Psoas muscle (tissue), 8 donors: ENCODE measurements around the gene SMURF1. TPM values are rescaled to one million over a fixed set of nuclear protein-coding genes. Genes with fewer than 3 reads are reported as not detected.

Source experiments
- ATAC-seq, 4 donors: fragments of 200-7000 bp; cut with Tn5 transposase; one replicate each; pipeline ENCODE4 v1.9.1; 2020; ENCODE audit warnings: moderate library complexity in 3 of 4, mild to moderate bottlenecking in 2 of 4
- DNase-seq, 2 donors: peaks; one replicate each; pipeline ENCODE4 v3.0.0-alpha.2; 2020
- H3K27ac ChIP-seq: fragments of 200-600 bp; one replicate; pipeline ENCODE4 v1.8.0; 2022
- H3K27me3 ChIP-seq, 3 donors: fragments of 200-600 bp in 1 of 3; one replicate each; pipeline versions ENCODE4 v1.6.1 to v1.8.0; 2013 to 2022; ENCODE audit warnings: low read length in 2 of 3, mild to moderate bottlenecking in 2 of 3, moderate library complexity in 1 of 3; ENCODE audit not compliant: insufficient read depth in 3 of 3
- H3K36me3 ChIP-seq, 2 donors: fragments of 200-600 bp in 1 of 2; one replicate each; pipeline versions ENCODE4 v1.6.1 to v1.8.0; 2013 to 2022; ENCODE audit warnings: low read depth in 1 of 2, mild to moderate bottlenecking in 1 of 2, moderate library complexity in 1 of 2; ENCODE audit not compliant: insufficient read depth in 1 of 2
- H3K4me1 ChIP-seq: fragments of 200-600 bp; one replicate; pipeline ENCODE4 v1.8.0; 2022
- H3K4me3 ChIP-seq: fragments of 200-600 bp; one replicate; pipeline ENCODE4 v1.8.0; 2022; ENCODE audit warnings: mild to moderate bottlenecking
- H3K9me3 ChIP-seq: fragments of 200-600 bp; one replicate; pipeline ENCODE4 v1.8.0; 2022
- WGBS, 3 donors: extraction: QIAGEN DNeasy Blood & Tissue Kit; methylation state at CpG; one replicate each; pipeline versions ENCODE4 v1.1.6 to v1.1.7; 2013; 5-methylcytosine and 5-hydroxymethylcytosine counted together
- intact Hi-C, 2 donors: fragments of 100-400 bp; cut with DNase I; formaldehyde crosslinking; loops; one replicate each; pipeline versions ENCODE4 v1.11.0 to v1.14.2; 2022
- polyA plus RNA-seq, 3 donors: library from polyadenylated mRNA; stranded (reverse); fragments of 200-250 nt; gene quantifications; one replicate each; pipeline ENCODE4 v1.2.3, GENCODE V29; 2013
- total RNA-seq, 4 donors: library from RNA; stranded (reverse); fragmentation: NEBNext Ultra II Directional in 2 of 4; extraction: Animal tissue kit (Norgen Biotek cat#: 25700) in 2 of 4; gene quantifications; one replicate each; pipeline versions ENCODE4 v1.2.1 to v1.2.4, GENCODE V29; 2021 to 2023
- TF ChIP-seq, protein P1 (sequence below): fragments of 200-600 bp; IDR thresholded peaks from one replicate; pipeline ENCODE4 v1.8.0; 2022; ENCODE audit warnings: antibody characterized with exemption
- donor health status: healthy with polysubstance abuse.
- donor health status: DM: no; HTN: no; CAD: no; lungs with moderate emphysema.
- donor health status: Bipolar disorder and iron deficiency.
- donor health status: healthy.
- donor health status: DM: yes; HTN: yes; CAD: no.
- donor health status: DM: no; HTN: no; CAD: no.
- donor health status: DM: no; HTN: no; CAD: no.
- donor health status: DM: yes; HTN: yes; CAD: no.

Gene SMURF1
- total and polyA plus RNA-seq, 7 donors: 5.8 to 16.9 (median 10.2) TPM

DNA sequence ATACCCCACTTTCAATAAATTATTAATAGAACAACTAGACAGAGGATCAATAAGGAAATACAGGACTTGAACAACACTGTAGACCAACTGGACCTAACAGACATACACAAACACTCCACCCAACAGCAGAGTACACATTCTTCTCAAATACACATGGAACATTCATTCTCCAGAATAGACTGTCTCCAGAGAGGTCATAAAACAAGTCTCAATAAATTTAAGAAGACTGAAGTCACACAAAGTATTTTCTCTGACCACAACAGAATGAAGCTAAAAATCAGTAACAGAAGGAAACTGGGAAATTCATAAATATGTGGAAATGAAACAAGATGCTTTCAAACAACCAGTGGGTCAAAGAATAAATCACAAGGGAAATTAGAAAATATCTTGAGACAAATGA lies 119.8 kb downstream of the SMURF1 start:
- TF ChIP-seq, protein P1, sequence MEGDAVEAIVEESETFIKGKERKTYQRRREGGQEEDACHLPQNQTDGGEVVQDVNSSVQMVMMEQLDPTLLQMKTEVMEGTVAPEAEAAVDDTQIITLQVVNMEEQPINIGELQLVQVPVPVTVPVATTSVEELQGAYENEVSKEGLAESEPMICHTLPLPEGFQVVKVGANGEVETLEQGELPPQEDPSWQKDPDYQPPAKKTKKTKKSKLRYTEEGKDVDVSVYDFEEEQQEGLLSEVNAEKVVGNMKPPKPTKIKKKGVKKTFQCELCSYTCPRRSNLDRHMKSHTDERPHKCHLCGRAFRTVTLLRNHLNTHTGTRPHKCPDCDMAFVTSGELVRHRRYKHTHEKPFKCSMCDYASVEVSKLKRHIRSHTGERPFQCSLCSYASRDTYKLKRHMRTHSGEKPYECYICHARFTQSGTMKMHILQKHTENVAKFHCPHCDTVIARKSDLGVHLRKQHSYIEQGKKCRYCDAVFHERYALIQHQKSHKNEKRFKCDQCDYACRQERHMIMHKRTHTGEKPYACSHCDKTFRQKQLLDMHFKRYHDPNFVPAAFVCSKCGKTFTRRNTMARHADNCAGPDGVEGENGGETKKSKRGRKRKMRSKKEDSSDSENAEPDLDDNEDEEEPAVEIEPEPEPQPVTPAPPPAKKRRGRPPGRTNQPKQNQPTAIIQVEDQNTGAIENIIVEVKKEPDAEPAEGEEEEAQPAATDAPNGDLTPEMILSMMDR: no peak

DNA sequence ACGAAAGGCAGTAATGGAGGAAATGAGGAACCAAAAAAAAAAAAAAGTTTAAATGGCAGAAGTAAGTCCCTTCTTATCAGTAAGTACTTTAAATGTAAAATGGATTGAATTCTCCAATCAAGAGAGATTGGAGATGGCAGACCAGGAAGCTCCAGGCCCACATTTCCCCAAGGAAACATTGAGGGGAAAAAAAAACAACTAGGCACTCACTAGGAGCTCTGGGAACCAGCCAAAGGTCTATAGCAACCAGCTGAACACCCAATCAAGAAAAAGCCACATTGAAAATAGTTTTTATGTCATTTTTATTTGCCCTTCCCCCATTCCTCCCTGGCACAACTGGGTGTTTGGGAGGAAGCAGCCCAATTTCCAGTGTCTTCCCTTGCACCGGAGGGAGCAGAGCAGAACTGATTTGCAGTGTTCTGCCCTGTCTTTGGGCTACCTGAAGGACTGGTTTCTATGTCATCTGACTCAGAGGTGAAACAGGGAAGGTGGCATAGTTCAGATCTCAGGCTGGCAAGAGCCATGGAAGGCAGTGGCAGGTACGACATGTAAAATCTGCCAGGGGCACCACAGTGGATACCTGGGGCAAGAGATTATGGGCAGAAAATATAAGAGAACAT lies 121.9 kb downstream of the SMURF1 start:
- Histone ChIP-seq H3K4me3 (no peak overlapping the region), H3K9me3 (no peaks in the 10 kb centered on the region), H3K27ac (no peak overlapping the region), H3K27me3 (no peaks in the 10 kb centered on the region), H3K36me3 (peaks cover 0 to 25% of the 10 kb centered on the region in 2 donors), H3K4me1 (no peaks in the 10 kb centered on the region)
- ATAC-seq (no peak), DNase-seq (no peak)
- intact Hi-C loops: no loop called here
- 84 to 88% (median 84%) methylated on average over 3 of the region's 3 CpGs for WGBS, 3 donors
- TF ChIP-seq, protein P1: no peak

More for the DNA sequence above, 119.8 kb downstream of the SMURF1 start:
- H3K4me1 ChIP-seq: no peaks in the 10 kb centered on the region
- peaks cover 0 to 35% of the 10 kb centered on the region in 2 donors for H3K36me3 ChIP-seq
- H3K4me3 ChIP-seq: no peak overlapping the region
- H3K27ac ChIP-seq: no peak overlapping the region
- H3K27me3 ChIP-seq: no peaks in the 10 kb centered on the region
- no peaks in the 10 kb centered on the region for H3K9me3 ChIP-seq
- intact Hi-C loops: no loop called here
- DNase-seq: no peak
- ATAC-seq: peak in 1 of 4 donors; percentile 45

DNA sequence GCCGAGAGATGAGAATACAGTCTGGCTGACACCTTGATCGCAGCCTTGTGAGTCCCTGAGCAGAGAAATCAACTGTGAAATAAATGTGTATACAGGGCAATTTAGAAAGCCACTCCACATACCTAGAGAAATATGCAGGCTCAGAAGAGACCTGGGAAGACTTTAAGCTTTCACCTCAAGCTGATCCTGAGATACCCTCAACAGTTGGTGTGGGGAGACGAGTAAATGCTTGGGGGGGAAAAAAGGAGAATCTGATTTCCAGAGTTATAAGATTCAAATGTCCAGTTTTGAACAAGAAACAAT lies 123.5 kb downstream of the SMURF1 start:
- intact Hi-C loops: no loop called here
- Histone ChIP-seq H3K9me3 (no peaks in the 10 kb centered on the region), H3K36me3 (peaks cover 0 to 38% of the 10 kb centered on the region in 2 donors), H3K4me3 (no peak overlapping the region), H3K27me3 (no peaks in the 10 kb centered on the region), H3K4me1 (no peaks in the 10 kb centered on the region), H3K27ac (no peak overlapping the region)
- TF ChIP-seq, protein P1: no peak
- 81 to 93% (median 92%) methylated on average over 3 of the region's 3 CpGs for WGBS, 3 donors
- DNase-seq (no peak), ATAC-seq (no peak)

DNA sequence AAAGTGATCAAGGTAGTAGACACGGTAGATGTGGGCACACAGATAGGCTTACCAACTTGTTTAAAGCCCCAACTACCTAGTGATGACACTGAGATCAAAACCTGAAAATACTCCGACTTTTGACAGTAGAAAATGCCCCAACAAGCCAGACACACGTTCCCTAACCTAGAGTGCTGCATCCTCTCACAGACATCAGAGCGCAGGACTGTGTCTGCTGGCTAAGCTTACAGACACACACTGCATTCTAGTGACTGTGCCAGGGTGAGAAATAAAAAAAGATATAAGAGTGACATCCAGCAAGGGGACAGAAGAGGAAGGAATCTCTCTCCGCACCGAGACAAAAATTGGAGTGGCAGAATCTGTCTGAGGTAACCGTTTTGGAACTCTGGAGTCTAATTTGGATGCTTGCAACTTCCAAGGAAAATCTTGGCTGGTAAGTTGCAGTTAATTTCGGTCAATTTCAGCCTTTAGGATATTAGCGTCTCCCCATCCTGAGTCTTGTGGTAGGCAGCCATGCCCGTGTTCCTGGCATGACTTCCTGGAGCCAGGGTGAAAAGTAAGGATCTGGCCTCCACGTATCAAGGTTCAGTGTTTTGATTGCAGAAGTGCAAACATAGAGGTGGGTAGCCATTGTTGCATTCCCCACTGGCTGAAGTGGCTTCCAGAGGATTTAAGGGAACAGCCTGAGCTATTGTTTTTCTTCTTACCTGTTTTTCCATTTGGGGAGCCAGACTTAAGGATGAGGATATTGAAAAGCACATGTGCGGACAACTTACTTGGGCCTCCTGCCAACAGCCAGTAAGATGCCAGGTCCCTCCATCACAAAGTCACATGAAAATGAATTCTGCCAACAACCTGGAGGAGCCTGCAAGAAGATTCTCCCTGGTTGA lies 124.1 kb downstream of the SMURF1 start:
- TF ChIP-seq, protein P1: no peak
- Histone ChIP-seq H3K9me3 (no peaks in the 10 kb centered on the region), H3K27ac (no peak overlapping the region), H3K4me3 (no peak overlapping the region), H3K4me1 (no peaks in the 10 kb centered on the region), H3K36me3 (peaks cover 0 to 44% of the 10 kb centered on the region in 2 donors), H3K27me3 (no peaks in the 10 kb centered on the region)
- WGBS, 3 donors: 87 to 92% (median 88%) methylated on average over 12 of the region's 12 CpGs
- ATAC-seq (no peak), DNase-seq (no peak)
- intact Hi-C loops: no loop called here
